Posterior vena cava (tissue), 2 donors: ENCODE data around the gene GNG7. TPM values are rescaled to one million over a fixed set of nuclear protein-coding genes. Genes with fewer than 3 reads are reported as not detected.

Experiments
- DNase-seq: peaks from one replicate; pipeline ENCODE4 v3.0.0-alpha.2; 2020; ENCODE audit warnings: low spot score
- intact Hi-C, 2 donors: fragments of 100-400 bp; cut with DNase I; formaldehyde crosslinking; loops; one replicate each; pipeline versions ENCODE4 v1.14.1 to v1.14.2; 2022 to 2023
- total RNA-seq, 2 donors: library from RNA; stranded (reverse); fragmentation: NEBNext Ultra II Directional; extraction: Animal tissue kit (Norgen Biotek cat#: 25700); gene quantifications; one replicate each; pipeline ENCODE4 v1.2.1, GENCODE V29; 2021
- donor health status: DM: yes; HTN: yes; CAD: no.
- donor health status: DM: yes; HTN: yes; CAD: no.

GNG7 gene
- total RNA-seq, 2 donors from 2014 or later = 3.2 to 6.1 TPM

- DNase-seq = no peak
- intact Hi-C loops = loop anchor here in 1 of 2 donors (5.0 kb wide), 1 partner anchor 49 kb away; no protein-coding TSS in a partner anchor
Measured at GRCh38 chr19:2492870-2493269, 209.6 kb downstream of the GNG7 start.

DNA sequence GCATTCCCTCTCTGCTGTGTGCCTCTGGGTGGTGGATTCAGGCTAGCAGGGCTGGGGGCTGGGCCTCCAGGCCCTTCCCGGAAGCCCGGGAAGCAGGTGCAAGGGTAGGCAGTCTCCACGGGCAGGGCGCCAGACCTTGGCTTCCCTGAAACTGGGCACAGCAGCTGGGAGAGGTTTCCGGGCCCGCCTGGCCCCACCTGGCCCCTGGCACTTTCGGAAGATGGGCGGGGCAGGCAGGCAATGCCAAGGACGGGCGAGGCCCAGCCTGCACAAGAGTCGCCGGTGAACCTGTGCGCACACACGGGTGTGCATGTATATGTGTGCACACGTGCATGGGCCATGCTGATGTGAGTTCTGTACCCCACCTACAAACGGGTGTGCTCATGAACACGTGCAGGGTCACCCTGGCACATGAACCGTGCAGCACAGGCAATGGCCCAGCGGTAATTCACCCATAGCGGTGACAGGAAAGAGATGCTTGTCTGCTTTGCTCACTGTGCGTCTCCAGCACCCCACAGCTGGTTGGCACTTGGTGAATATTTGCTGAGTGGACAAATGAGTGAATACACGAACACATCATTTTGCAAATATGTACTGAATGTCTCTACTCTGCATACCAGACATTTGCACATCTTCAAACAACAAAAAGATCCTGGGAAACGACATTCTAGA lies 211.2 kb downstream of the GNG7 start:
- no peak for DNase-seq
- intact Hi-C loops = loop anchor here in 1 of 2 donors (5.0 kb wide), 1 partner anchor 51 kb away; no protein-coding TSS in a partner anchor

DNA sequence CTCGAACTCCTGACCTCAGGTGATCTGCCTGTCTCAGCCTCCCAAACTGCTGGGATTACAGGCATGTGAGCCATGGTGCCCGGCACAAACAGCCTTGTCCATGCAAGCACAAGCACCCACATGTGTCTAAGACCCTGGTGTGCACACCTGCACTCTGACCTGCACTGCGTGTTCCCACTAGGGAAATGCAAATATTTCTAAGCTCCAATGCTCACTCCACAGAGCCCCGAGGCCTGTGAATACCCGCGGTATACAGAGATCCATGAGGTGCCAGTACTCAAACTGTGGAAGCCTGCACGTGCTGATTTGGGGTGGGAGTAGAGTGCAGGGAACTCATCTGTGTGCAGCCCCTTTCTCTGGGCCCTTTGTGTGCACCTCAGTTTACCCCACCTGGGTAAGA lies 211.8 kb downstream of the GNG7 start:
- intact Hi-C loops = loop anchor here in 1 of 2 donors (5.0 kb wide), 1 partner anchor 52 kb away; no protein-coding TSS in a partner anchor
- no peak for DNase-seq

- intact Hi-C loops = no loop called here
- peak; percentile 87 for DNase-seq
Measured at GRCh38 chr19:2488942-2489731, 213.4 kb downstream of the GNG7 start.

DNA sequence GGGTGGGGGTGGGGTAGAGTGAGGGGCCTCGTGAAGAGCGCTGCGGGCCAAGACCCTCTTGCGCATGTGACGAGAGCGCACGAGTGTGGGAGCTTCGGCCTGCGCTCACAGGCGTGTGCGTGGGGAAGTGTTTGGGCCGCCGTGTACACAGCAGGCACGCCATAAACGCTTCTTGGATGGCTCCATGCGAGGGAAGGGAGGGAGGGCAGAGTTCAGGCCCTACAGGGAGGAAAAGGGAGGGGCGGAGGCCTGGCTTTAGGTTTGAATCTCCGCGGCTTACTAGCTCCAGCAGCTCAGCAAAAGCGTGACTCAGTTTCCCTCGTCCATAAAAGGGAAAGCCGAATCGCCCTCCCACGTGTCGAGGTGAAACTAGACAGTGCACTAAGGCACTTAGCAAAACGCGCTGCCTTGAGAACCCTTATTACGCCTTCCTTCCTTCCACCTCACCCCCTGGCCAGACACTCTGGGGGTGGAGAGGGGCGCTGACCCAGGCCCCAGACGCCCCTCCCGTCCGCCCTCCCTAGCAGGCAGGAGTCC lies 214.0 kb downstream of the GNG7 start:
- intact Hi-C loops = no loop called here

DNA sequence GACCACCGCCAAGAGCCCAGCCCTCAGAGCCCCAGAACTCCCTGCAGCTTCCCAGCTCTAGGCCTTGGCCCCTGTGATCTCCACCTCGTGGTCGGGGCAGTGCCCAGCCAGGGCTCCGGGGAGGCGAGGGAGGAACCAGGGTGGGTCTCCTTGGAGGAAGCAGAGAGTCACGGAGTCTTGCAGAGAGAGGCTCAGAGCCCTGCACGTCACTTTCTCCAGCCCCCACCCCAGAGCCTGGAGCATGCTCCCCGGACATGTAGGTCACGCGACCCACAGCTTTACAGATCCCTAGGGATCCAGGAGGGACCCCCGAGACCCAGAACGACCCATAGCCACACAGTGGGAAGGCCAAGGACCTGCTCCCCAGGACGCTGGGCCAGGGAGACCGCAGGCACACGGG lies 214.7 kb downstream of the GNG7 start:
- intact Hi-C loops = no loop called here
- no peak for DNase-seq

More for the DNA sequence above, 214.0 kb downstream of the GNG7 start:
- DNase-seq = no peak

- intact Hi-C loops = no loop called here
Measured at GRCh38 chr19:2487090-2487489, 215.4 kb downstream of the GNG7 start.

GRCh38 chr19:2485428-2485827 lies 217.1 kb downstream of the GNG7 start:
- intact Hi-C loops = no loop called here
- no peak for DNase-seq

More at GRCh38 chr19:2487090-2487489, 215.4 kb downstream of the GNG7 start:
- DNase-seq = no peak

DNA sequence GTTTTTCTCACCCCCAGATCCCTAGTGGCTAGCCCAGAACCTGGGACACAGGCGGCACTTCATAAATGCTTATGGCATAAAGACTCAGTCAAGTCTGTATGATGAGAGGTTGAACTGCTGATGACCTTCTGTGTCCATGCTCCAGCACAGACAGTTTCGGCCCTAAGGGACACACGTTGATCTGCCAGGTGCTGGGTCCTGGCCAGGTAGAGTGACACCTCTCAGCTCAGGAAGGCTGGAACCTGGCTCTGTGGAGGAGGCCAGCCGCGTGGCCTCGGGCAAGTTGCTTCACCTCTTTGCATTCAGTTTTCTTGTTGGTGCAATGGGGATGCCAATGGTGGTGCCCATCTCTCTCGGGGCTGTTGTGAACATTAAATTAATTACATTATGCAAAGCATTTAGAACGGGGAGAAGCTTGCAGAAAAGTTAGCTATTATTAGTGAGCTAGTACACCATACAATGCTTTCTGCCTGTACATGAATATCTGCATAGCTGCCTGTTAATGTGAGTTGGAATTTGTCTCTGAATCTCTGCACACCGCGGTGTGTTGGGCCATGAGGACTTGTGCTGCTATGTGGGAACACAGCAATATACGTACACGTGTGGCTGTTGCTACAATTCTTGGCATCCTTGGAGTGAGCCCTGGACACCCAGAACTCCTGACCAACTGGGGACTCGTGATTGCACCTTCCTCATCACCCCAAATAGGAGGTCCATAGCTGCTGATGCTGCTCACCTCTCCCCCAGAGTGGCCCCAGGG lies 218.1 kb downstream of the GNG7 start:
- DNase-seq = no peak
- intact Hi-C loops = no loop called here

GRCh38 chr19:2483484-2484151 lies 218.9 kb downstream of the GNG7 start:
- intact Hi-C loops = no loop called here
- DNase-seq = no peak

DNA sequence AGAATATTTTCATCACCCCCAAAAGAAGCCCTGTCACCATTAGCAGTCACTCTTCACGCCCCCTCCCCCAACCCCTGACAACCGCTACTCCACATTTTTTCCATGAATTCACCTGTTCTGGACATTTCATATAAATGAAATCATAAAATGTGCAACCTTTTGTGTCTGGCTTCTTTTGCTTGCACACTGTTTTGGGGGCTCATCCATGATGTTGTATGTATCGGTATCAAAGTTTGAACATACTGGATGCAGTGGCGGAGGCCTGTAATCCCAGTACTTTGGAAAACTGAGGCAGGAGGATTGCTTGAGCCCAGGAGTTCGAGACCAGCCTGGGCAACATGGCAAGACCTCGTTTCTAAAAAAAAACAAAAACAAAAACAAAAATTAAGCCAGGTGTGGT lies 219.4 kb downstream of the GNG7 start:
- intact Hi-C loops = no loop called here

GRCh38 chr19:2482354-2483038 lies 220.0 kb downstream of the GNG7 start:
- intact Hi-C loops = no loop called here

More for the DNA sequence above, 219.4 kb downstream of the GNG7 start:
- no peak for DNase-seq

GRCh38 chr19:2481466-2481865 lies 221.0 kb downstream of the GNG7 start:
- intact Hi-C loops = no loop called here
- no peak for DNase-seq

More at GRCh38 chr19:2482354-2483038, 220.0 kb downstream of the GNG7 start:
- DNase-seq = no peak

- intact Hi-C loops = loop anchor here (5.0 to 10.0 kb wide), 2 partner anchors 63 to 105 kb away; no protein-coding TSS in a partner anchor
Measured at GRCh38 chr19:2479556-2480194, 222.8 kb downstream of the GNG7 start.

GRCh38 chr19:2478756-2479555 lies 223.5 kb downstream of the GNG7 start:
- intact Hi-C loops = loop anchor here (5.0 to 10.0 kb wide), 2 partner anchors 63 to 106 kb away; no protein-coding TSS in a partner anchor
- DNase-seq = peak; percentile 96

More at GRCh38 chr19:2479556-2480194, 222.8 kb downstream of the GNG7 start:
- DNase-seq = peak; percentile 84

DNA sequence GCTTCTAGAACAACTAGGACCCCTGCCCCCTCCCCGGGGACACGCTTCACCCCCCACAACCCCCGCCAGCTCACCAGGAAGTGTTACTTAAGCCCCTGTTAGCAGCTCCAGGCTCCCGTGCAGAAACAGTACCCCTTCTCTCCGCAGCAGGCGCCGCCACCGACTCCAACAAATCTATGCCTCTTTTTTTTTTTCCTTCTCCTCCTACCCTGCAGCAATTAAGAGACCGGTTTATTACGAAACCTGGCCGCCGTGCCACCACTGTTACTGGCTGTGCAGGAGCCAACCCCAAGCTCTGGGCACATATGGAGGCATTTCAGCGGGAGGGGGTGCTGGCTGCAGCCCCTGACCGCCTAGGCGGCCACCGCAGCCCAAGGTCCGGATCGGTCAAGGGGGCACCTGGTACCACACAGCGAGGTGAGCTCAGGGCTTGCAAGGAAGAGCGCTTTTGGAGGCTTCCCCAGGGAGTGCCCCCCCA lies 224.2 kb downstream of the GNG7 start:
- peak; percentile 88 for DNase-seq
- intact Hi-C loops = loop anchor here (5.0 to 10.0 kb wide), 2 partner anchors 64 to 106 kb away; no protein-coding TSS in a partner anchor
